Stimulated activated CD8-positive, alpha-beta memory T cell treated with anti-CD3 and anti-CD28 coated beads, Interleukin-15, amount 100 ng/mL, for 4 hours (primary cell): ENCODE data around the gene HPSE.

Experiments
- DNase-seq, 2 donors: peaks; one replicate each; pipeline ENCODE4 v3.0.0-alpha.2; 2020; ENCODE audit warnings: low read depth in 2 of 2

The HPSE gene

DNA sequence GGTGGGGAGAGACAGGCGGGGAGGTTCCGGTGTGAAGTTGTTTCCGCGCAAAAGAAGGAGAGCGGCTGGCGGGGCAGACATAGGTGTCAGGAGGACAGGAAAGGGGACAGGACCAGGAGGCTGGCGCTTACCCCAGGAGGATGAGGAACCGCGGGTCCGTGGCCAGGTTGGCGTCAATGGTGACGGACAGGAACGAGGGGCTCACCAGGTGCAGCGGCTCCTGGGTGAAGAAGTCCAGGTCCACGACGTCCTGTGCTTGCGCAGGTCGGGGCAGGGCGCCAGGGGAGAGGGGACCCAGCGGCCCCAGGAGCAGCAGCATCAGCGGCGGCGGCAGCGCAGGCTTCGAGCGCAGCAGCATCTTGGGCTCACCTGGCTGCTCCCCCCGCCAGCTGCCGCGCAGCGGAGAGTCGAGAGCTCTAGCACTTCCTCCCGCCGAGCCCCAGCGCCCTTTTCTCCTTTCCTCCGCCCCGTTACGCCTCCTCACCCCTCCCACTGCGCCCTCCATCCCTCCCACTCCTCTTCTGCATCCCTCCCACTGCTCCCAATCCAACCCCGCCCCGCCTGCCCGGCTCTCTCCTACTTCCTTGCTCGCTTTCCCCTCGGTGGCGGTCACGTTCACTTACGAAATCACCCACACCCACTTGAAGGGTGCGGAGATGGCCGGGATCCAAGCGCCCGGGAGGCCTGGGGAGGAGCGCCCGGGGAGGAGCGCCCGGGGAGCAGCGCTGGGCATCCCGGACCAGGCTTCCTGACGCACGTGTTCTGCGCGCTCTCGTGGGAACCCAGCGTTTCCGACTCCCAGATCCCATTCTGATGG, at the start of gene HPSE:
HPSE (minus strand) TSS at position 424 of the 817 bp plus-strand sequence; CDS start at position 358, 66 bp downstream.
- DNase-seq: peak; percentile 29 to 32

DNA sequence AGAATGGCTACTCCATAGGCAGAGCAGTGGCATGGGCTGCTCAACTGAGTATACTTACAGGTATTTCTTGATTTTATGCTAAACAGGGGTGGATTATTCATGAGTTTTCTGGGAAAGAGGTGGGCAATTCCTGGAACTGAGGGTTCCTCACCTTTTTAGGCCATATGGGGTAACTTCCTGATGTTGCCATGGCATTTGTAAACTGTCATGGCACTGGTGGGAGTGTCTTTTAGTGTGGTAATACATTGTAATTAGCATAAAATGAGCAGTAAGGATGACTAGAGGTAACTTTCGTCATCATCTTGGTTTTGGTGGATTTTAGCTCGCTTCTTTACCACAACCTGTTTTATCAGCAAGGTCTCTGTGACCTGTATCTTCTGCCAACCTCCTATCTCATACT, 48.2 kb upstream of the HPSE start:
- no peak for DNase-seq

DNA sequence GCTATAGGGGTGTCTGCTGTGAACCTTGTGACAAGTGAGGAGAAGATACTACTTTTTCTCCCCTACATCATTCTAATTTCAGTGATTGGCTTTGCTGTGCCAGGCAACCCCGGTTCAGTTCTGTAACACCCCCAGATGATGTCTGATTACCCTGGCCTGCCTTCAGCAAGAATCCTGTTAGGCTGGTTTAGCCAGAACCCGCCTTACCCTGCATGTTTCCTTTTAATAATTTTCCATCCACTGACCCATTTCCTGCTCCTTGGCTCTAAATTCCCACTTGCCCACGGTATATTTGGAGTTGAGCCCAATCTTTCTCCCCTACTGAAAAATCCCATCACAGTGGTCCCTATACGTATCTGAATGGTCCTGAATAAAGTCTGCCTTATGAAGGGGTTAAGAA, 46.5 kb upstream of the HPSE start:
- DNase-seq: no peak

DNA sequence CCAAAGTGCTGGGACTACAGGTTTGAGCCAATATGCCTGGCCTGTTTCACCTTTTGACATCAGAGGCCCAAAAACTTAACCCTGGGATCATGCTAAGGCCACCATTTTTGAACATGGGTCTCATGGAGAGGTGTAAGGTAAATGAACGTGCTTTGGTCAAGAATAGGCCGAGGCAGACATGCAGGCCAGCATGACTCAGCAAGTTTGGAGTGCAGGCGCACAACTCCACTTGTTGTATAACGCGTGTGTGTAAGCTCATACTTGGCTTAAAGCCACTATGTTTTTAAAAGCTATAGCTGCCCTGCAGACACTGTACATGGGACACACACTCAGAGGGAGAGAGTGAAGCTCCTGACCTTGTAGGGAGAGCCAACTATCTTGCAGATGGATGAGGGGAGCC, 43.8 kb upstream of the HPSE start:
- no peak for DNase-seq

DNA sequence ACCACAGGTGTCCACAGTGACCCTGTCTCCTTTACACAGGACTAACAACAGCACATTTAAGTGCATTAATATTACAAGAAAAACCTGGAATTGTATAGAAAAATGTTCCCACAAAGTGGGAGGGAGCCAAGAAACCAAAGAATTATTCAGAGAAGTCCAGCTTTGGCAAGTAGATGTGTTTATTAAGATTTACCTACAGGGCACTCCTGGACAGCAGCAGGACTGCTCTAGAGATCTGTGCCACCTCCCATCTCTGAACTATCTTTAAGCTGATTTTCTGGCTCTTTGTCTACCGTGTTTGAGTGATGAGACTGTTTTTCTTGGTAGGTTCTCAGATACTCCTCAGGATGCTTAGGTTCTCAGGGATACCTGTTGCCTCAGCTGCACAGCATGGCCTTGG, 38.3 kb upstream of the HPSE start:
- no peak for DNase-seq

DNA sequence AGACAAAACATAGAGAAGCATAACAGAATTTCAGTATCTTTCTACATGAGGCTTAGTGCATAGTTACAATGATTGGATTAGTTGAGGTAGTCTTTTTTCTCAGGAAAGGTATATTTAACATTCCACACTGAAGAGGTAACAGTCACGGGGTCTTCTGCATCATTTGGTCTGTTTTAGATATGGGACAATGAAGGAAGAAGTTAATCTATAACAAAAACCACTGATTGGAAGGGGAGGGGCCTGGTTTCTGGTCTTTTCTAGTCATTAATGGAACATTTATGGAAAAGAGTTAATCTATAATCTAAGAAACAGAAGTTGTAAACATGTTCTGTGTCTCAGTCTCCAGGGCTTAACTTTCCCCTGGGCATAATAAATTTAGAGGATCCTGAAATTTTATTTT, 37.3 kb upstream of the HPSE start:
- DNase-seq: no peak

DNA sequence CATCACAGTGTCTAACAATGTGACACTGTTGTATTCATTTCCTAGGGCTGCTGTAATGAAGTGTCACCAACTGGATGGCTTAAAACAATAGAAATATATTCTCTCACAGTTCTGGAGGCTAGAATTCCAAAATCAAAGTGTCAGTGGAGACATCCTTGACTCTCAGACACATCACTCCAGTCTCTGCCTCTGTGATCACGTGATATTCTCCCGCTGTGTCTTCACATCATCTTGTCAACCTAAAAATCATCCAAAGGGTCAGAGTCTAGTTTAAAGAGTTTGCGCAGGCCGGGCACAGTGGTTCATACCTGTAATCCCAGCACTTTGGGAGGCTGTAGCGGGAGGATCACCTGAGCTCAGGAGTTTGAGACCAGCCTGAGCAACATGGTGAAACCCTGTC, 36.6 kb upstream of the HPSE start:
- no peak for DNase-seq

DNA sequence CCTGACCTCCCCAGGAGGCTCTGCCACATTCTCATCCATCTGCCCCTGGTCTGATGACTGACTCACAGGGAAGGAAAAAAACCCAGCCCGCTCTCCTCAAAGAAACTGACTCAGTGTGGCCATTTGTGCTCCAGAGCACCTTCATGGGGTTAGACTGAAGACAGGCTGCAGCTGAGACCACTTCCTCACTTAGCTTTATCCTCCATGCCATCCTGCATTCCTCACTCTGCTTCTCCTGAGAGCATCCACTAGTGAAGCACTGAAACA, 35.9 kb upstream of the HPSE start:
- DNase-seq: no peak

DNA sequence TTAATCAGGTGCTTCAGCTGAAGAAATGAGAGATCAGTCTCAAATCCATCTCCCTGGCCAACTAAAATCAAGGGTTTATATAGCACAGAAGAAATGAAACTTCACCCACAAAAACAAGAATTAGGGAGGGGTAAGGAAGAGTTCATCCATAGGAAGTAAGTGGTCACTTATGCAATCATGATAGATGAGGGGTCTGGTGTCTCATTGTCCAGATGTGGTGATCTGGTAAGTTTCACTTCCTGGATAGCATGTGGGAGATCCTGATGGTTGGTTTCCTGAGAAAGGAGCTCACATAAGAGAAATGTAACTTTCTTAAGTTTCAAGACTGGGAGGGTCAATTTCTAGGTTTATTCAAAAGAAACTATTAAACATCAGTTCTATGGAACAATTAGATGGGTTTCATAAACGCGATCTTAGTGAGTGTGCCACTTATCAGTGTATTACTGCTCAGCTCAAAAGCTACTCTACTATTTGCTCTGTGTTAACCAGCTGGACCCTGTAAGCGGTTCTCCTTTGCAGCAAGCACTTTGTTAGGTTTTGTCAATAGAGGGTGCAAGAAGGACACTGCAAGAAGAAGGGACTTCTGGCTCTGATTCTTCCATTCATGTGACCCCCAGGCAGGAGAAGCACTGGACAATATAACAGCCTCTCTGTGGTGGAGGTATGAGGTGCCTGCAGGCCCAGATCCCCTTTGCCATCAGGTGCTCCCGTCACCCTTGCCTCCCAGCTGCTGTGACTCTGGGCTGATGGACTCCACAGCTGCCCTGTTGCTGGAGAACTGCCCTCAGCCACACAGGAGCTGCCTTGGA, 35.4 kb upstream of the HPSE start:
- no peak for DNase-seq

DNA sequence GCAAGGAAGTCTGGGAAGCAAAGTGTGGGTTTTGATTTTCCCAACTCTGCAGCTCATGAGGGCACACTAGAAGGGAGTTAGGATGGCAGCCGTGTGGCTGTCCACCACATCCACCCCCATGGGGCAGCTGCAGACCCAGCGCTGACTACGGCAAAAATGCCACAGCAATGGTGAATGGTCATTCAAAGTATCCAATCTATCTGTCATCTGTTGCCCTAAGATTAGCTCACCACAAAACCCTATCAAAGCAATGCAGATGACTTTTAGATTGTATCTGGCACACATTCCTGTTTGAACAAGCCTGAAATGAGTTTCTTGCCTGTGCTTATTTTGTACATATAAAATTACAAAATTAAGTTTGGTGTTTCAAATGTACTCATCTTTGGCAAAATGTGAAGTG, 29.7 kb upstream of the HPSE start:
- DNase-seq: no peak

DNA sequence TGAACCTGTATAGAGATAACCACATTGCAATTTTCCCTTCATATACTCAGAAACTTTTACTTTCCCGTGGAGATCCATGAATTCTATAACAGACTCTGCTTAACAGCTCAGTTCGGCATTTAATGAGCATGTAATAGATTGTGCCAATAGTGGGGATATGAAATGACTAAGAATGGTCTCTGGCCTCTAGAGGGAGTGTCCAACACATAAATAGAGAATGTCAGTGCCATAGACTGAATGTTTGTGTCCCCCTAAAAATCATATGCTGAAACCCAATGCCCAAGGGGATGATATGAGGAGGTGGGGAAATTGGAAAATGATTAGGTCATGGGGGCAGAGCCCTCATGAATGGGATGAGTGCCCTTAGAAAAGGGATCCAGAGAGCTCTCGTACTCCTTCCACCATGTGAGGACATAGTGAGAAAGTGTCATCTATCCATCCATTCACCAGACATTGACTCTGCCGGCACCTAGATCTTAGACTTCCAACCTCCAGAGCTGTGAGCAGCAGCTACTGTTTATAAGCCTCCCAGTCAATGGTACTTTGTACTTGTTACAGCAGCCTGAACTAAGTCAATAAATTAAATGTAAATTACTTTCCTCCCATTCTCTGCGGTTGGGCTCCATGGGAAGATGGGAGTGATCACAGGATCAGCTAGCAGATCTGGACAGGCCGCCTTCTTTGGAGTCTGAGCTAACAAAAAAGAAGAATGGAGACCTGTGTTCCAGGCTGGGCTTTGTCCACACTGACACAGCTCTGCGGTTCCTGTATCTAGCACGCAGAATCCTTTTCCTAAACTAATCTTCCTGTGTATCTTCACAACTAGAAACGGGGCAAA, 28.1 kb upstream of the HPSE start:
- no peak for DNase-seq

DNA sequence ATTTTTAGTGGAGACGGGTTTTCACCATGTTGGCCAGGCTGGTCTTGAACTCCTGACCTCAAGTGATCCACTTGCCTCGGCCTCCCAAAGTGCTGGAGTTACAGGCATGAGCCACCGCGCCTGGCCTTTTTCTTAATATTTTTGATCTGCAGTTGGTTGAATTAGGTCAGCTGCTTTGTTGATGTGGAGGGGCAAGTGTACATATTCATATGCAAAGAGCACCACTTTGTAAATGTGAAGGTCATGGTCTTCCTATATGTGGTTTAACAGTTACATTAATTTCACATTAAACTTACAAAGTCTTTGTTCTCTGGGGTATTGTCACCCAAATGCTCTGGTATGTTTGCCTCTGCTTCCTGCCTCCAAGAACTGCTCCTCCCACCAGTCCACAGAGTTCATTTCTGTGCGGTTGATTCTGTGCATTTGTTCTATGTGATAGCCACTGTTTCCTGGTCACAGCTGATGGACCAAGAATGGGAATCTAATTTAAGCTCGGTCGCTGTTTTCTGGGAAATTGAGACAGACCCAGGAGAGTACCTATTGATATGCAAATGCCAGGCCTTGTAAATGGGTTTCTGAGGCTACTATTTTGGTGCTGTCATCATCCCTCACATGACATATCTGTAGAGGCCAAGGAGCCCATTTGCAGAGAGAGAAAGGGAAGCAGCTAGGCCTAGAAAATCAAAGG, 26.9 kb upstream of the HPSE start:
- no peak for DNase-seq

DNA sequence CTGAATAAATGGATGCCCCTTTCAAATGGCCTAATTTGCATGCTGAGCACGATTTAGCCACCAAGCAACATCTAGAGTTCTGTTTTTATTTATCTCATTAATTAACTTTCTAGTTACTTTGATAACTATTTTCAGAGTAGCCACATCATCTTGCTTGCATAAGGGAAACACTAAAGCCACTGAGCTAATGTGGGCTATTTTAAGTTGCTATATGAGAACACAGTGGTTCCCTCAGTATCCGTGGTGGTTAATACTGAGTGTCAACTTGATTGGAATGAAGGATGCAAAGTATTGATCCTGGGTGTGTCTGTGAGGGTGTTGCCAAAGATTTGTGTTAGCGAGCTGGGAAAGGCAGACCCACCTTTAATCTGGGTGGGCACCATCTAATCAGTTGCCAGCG, 25.4 kb upstream of the HPSE start:
- no peak for DNase-seq

DNA sequence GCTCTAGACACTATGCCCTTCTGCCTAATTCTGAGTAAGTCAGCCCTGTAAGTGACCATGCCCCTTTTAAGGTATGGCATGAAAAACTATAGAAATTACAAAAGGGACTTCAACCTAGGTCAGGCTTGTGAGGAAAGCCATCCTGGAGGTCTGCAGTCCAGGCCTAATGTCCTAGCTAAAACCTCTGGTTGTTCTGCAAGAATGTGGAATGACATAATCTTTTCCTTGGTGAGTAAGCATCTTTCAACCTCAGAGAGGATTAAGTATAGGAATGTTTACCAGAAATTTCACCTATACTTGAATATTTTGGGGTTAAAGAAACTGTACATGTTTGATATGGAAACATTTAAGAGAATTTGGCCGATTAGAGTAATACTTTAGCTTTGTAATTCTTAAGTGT, 23.8 kb upstream of the HPSE start:
- DNase-seq: no peak

DNA sequence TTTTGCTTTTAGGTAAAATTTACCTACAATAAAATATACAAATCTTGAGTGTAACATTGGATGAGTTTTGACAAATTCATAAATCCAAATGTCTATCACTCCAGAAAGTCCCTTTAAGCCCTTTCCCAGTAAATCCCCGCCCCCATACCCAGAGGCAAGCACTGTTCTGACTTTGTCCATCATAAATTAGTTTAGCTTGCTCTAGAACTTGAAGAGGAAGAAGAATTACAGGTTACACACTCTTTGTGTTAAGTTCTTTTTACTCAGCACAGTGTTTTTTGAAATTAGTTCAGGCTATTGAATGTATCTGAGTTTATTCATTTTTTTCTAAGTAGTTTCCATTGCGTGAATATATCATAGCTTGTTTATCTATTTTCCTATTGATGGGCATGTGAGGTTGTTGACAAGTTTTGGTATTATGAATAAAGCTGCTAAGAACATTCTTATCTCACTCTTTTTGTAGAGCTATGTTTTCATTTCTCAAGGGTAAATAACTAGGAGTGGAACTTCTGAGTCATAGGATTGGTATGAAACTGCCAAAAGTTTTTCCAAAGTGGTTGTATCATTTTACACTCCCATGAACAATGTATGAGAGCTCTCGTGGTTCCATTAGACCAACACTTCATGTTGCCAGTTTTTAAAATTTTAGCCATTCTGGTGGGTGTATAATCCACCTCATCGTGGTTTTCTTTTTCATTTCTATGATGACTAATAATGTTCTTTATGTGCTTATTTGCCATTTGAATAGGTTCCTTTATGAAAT, 22.4 kb upstream of the HPSE start:
- no peak for DNase-seq

DNA sequence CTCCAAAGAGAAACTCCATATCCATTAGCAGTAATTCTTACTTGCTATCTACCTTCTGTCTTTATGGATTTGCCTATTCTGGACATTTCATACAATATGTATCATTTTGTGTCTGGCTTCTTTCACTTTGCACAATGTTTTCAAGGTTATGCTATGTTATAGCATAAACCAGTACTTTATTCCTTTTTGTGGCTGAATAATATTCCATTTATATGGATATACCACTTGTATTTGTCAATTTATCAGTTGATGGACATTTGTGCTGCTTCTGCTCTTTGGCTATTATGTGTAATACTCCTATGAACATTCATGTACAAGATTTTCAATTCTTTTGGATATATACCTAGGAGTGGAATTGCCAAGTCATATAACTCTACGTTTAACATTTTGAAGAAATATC, 18.9 kb upstream of the HPSE start:
- no peak for DNase-seq

DNA sequence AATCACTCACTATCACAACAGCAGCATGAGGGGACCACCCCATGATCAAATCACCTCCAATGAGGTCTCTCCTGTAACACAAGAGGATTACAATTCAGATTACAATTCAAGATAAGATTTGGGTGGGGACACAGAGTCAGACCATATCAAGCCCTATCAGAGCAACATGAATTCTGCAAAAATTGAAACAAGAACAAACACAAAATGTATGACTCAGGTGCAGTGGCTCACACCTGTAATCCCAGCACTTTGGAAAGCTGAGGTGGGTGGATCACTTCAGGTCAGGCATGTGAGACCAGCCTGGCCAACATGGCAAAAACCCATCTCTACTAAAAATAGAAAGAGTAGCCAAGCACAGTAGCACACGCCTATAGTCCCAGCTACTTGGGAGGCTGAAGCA, 13.4 kb upstream of the HPSE start:
- no peak for DNase-seq

DNA sequence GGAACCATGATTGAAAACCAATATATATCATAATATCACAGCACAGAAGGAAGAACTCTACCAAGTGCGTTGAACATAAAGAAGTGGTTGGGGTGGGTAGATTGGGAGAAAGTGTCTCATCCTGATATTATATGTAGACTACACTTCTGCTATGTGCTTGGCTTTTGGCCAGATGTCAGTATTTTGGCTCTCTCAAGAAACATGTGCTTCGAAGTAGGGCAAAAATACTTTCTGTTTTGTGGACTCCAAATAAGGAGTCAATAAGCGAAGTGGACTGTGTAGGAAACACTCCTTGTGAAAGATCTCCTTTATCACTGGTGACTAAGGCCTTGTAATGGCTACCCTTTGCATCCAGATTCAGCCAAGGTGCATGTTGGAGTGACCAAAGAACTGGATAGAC, 7.8 kb upstream of the HPSE start:
- no peak for DNase-seq

DNA sequence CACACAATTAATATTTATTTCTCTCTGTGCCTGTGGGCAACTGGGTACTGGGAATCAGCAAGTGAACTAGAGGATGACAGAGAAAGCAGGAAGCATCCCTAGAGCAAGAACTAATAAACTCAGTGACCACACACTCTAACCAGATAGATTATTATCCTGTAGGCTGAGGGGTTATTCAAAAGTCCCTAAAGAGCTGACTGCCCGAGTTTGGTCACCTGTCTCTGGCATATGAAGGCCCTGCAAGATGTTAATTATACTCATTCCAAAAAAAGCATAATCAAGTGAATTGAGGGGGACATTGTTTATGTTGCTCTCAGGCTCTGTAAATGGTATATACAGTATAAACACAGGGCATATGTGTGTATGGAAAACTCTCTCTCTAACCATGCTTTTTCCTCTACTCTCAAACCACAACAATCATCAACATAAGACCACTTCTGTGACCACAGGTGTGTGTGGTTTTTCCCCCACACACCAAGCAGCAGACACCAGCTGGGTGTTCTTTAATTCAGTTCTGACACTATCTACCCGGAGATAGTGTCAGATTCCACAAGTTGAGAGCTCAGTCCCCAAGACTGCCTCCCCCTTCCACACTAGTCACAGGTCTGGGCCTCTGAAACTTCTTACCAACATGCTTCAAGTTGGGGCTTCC, 6.2 kb upstream of the HPSE start:
- DNase-seq: no peak

DNA sequence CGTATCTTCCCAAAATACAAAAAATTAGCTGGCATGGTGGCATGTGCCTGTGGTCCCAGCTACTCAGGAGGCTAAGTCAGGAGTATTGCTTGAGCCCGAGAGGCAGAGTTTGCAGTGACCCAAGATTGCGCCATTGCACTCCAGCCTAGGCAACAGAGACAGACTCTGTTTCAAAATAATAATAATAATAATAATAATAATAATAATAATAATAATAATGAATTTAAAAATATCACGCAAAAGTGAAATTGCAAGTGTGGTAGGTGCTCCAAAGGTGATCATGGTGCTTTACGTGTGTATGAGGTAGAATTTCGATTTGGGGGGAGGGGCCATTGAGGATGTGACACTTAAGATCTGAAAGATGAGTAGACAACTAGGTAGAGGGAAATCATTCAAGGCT, 4.9 kb upstream of the HPSE start:
- no peak for DNase-seq

DNA sequence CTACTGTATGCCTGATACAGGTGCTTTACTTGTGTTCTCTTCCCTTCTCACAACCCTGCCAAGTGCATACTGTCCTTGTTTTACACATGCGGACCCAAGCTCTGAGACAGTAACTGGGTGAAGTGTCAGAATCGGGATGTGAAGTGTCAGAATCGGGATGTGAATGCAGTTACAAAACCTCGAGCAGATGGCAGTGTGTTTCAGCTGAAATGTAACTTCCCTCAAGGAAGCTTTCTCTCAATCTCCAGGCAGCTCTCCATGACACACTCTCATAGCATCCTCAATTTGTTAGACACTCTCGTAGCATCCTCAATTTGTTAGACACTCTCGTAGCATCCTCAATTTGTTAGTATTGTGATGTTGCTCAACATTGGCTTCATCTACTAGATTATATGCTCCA, 1.1 kb upstream of the HPSE start:
- DNase-seq: no peak
